Activated T-cell treated with anti-CD3 and anti-CD28 coated beads for 24 hours (primary cell): Measurements from ENCODE around the gene PDZD8.
A peak's percentile ranks its signal among the peaks of the same experiment; 100 is the strongest.

Experiments used
- DNase-seq: peaks from one replicate; pipeline ENCODE4 v3.0.0-alpha.2; 2020; ENCODE audit warnings: low read depth

Gene PDZD8

GRCh38 chr10:117375360-117376178 is at the start of gene PDZD8:
Gene PDZD8, minus strand, starts transcription at chr10:117375440. Its CDS starts 213 bp downstream, at chr10:117375227.
- DNase-seq = peak; percentile 88

DNA sequence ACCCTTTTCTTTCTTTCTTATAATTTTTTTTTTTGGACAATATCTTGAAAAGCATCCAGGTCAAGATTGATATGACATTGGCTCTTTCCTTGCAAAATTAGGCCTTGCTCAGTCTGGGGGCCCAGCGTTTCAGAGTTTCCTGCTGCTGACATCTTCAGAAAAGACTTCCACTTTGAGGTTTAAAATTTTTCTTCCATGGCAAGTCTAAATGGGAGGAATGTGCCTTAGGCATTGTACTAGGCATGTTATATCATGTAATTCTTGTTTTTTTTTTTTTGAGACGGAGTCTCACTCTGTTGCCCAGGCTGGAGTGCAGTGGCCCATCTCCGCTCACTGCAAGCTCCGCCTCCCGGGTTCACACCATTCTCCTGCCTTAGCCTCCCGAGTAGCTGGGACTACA is 48.9 kb upstream of the PDZD8 start:
- DNase-seq = no peak

GRCh38 chr10:117421985-117422384 is 46.7 kb upstream of the PDZD8 start:
- no peak for DNase-seq

GRCh38 chr10:117420768-117421167 is 45.5 kb upstream of the PDZD8 start:
- DNase-seq = no peak

DNA sequence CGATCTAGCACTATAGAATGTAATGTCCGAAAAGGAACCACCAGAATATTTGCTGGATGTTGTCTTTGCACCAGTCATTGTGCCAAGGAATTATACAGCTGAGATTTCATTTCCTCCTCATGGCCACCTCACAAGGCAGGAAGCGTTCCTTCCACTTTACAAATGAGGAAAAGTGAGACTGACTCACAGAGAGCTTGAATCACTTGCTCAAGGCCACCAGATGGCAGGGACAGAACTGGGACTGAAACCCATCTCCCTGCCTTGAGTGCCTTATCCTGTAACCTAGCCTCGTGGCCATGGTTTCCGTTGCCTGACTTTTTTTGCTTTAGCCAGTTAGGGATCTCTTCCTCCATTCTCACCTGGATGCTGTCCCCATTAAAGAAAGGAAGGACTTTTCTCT is 44.7 kb upstream of the PDZD8 start:
- DNase-seq = no peak

DNA sequence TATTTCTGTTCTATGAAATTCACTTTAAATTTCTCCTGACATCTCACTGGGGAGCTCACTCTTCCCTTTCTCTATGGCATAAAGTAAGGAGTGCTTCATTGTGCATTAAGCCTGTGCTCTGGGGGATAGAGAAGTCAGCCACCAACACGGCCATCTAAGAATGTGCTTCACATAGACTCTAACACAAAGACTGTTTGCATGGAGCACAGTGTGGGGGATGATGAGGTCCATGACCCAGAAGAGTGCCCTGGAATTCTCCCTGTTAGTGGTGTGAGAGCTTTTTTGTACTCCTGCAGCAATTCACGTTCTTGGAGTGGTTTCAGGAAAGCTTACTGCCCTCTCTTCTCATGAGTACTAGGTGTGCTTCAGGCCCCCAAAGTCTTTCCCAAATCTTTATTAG is 43.9 kb upstream of the PDZD8 start:
- DNase-seq = no peak

DNA sequence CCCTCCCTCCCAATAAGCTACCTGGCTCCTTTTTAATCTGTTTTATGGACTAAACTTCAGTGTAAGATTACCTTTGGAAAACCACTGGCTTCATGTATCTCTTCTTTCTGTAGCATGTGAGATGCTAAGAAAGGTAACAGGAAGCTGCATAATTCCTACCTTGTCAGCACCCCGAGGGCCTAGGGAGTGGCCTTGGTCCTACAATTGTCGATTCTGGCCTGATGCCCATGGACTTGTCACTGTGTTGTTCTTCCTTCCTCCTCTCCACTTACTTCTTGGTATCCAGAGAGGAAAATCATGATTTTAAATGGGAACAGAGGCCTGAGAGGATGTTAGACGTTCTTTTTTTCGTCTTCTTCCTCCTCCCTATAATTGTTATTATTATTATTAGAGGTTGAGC is 42.9 kb upstream of the PDZD8 start:
- DNase-seq = no peak

DNA sequence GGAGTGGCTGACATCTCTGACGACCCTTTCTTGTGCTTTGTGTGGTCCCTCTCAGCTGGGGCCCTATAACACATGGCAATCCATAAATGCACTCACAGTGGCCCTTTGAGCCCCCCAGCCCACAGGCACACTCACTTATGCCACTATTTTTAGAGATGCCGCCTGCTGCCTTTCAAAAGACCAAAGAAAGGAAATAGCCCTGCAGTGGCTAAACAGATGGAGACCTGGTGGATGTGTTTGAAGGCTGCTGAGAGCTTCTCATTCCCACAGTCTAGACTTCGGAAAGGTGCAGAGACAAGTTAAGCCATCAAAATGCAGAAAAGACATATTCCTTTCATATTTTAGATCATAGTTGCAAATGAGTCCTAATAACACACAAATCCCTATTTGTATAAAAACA is 42.0 kb upstream of the PDZD8 start:
- no peak for DNase-seq

DNA sequence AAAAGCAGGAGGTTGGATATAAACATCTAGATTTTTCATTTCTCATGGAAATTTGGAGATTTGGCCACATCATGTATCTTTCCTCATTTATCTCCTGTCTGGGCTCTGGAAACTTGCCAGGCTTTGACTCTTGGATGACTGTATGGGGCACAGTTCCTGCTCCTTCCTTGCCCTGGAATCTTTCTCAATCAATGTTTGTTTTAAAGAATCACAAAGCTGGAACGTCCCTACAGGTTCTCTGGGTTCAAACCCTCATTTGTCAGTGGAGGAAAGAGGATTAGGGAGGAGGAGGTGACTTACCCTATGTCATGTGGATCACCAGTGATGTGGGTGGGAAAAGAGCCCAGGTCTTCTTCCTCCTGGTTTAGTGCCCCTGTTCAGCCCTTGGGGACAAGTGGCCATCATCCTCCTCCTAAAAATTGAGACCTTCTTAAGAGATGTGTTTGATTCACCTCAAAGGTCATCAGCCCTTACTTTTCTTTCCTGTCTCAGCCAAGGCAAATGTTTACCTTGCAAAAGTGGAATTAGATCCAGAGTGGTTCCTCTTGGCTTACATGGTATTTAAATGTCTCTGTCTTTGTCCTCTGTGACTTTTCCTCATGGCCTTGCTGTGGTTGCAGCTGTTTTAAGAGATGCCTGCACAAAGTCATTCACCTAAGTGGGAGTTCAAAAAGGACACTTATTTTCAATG is 38.8 kb upstream of the PDZD8 start:
- DNase-seq = no peak

- no peak for DNase-seq
Measured at GRCh38 chr10:117412469-117413010, 37.3 kb upstream of the PDZD8 start.

GRCh38 chr10:117411479-117412399 is 36.5 kb upstream of the PDZD8 start:
- no peak for DNase-seq

DNA sequence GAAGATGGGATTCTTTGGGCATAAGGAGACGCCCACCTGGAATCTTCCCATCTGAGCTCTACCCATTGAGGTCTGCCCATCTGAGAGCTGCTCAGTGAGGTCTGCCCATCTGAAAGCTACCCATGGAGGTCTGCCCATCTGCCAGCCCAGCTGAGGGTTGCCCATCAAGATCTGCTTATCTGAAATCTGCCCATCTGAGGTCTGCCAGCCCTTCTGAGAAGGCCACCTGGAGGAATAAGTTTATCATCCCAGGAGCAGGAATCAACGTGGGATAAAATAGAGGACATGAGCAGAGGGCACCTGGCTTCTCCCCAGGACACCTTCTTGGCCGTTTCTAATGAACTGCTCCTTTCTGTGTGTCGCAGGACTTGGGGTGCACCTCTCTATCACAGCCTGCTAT is 35.3 kb upstream of the PDZD8 start:
- no peak for DNase-seq

DNA sequence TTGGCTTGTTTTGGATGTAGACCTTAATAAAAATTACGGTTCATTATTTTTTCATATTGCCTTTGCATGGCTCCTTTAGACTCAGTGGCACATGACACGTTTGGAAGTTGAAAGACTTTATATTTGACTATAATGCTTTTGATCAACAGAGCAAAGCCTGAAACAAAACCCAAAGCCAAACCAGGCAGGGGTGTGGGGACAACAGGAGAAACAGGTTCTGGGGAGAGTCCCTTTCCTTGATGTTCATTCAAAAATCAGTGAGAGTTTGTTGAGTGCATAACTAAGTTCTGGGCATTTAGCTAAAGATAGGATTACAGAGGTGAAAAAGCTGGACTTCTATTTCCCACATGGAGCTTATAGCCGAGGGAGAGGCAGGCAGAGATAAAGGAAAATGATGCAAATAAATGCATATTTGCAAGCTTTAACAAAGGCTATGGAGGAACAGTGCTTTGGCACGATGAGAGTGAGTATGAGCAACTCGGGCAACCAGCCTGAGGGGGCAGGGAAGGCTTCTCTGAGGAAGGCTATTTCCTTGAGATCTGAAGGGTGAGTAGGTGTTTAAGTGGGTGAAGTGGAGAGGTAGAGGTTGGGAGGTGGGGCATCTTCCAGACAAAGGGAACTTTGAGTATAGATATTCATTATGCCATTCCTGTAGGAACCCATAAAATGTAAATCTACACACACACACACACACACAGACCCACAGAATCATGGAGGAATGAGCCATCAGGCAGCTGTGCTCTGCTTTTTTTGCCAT is 34.5 kb upstream of the PDZD8 start:
- no peak for DNase-seq

DNA sequence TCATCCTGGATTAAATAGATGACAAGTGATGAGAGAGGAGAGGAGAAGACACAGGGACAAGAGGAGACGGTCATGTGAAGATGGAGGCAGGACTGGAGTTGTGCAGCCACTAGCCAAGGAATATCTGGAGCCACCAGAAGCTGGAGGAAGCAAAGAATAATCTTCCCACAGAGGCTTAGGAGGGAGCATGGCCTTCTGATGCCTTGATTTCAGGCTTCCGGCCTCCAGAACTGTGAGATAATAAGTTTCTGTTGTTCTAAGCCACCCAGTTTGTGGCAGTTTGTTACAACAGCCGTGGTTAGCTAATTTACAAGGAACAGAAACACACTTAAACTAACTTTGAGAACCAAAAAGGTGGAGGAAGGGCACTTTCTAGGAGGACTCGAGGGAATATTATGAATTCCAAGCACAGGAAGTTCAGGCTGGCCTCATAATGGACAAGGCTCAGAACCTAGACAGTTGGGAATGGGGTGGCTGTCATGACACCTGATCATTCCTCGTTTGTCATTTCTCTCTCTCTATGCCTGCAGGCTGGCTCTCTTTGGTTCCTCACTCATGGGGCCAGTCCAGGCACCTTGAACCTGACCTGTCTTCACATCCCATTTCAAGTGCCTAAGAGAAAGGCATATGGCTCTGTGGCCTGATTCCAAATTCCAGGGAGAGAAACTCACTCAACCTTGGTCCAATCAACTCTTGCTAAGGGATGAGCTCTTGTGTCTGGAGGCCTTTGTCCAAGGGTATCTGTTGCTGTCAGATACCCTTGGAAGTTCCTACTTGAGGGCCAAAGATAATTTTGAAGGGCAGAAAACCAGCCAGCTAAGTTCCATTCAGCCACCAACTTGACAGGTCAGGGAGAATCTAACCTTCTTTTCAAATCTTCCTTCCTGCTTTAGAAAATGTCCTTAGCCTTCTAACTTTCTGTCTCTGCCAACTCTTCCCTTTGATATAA is 33.5 kb upstream of the PDZD8 start:
- DNase-seq = no peak

DNA sequence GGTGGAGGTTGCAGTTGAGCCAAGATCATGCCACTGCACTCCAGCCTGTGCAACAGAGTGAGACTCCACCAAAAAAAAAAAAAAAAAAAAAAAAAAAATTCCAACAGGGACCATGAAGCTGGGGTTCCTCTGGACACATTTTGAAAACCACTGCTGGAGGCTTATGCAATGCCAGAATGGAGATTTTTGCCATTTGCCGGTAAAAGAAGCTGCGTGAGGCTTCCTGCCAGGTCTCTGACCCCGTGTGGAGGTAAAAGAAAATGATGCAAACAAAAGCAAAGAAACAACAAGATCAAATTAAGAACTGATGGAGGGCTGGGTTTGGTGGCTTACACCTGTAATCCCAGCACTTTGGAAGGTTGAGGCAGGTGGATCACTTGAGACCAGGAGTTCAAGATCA is 30.5 kb upstream of the PDZD8 start:
- DNase-seq = no peak

GRCh38 chr10:117400329-117400728 is 25.1 kb upstream of the PDZD8 start:
- no peak for DNase-seq

GRCh38 chr10:117399341-117400196 is 24.3 kb upstream of the PDZD8 start:
- no peak for DNase-seq

GRCh38 chr10:117398029-117398428 is 22.8 kb upstream of the PDZD8 start:
- no peak for DNase-seq

DNA sequence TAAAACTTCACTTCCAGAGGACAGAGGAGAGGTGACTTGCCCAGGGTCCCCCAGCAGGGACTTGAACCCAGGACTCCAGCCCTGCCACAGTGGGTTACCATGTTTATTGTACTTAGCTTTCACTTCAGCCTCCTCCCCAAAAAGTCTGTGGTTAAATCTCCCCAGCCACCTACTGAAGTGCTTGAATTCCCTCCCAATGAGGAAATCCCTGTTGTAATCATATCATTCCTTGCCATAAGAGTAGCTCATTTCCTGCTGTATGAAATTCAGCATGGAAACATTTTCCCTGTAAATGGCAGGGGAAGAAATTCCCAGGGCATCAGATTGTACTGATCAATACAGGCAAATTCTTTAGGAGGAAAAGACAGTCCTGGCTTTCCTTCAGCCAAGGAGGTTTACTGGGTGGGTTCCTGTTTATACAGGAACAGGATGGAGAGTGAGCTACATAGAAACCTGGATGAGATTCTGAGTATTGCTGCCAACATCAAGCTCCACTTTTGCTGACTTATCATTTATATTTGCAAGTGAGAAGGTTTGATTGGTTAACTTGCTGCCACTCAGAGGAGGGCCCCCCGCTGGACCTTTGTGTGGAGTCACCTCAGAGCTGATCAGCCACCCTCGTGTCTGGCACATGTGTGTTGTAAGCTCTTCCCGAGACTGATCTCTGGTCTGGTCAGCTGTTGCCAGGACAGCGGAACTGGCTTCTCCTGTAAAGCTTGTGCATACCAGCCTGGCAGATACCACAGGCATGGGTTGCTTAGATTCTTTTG is 16.4 kb upstream of the PDZD8 start:
- no peak for DNase-seq
